ENCODE results near the gene TGFBR3. TPM values are rescaled to one million over a fixed set of nuclear protein-coding genes. Genes with fewer than 3 reads are reported as not detected.

Gene TGFBR3
- total RNA-seq, 1 donor from 2014 or later, result 51.7 TPM

DNA sequence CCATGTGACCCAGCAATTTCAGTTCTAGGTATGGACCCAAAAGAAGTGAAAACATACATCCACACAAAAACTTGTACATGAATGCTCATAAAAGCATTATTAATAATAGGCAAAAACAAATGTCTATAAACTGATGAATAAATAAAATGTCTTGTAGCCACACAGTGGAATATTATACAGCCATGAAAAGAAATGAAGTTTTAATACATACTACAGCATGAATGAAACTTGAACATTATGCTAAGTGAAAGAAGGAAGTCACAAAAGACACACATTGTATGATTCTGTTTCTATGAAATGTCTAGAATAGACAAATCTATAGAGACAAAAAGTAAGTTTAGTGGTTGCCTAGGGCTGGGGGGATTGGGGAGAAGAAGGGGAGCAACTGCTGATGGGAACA is 255.1 kb downstream of the TGFBR3 start:
- intact Hi-C loops (cut with DNase I), result no loop called here
- Histone ChIP-seq H3K27me3 (ENCODE audit: low read depth) (no peaks in the 10 kb centered on the region), H3K36me3 (no peaks in the 10 kb centered on the region), H3K4me1 (no peaks in the 10 kb centered on the region), H3K27ac (no peak overlapping the region), H3K9me3 (no peaks in the 10 kb centered on the region), H3K4me3 (no peak overlapping the region)
- no peak for TF ChIP-seq CTCF (IDR thresholded peaks at IDR 0.05)
- DNase-seq (no peak), ATAC-seq (no peak)

Other genes starting within 250 kb of the TGFBR3 start
- gene BRDT, start 63.2 kb upstream of the TGFBR3 start, total RNA-seq, result not detected
- 0.59 TPM for gene EPHX4, start 143.8 kb upstream of the TGFBR3 start, total RNA-seq
- not detected for gene SETSIP, start 189.3 kb upstream of the TGFBR3 start, total RNA-seq
- 5.5 TPM for gene BTBD8, start 194.2 kb upstream of the TGFBR3 start, total RNA-seq